HCT116 (cell line): ENCODE results near the gene FUT9. TPM values are rescaled to one million over a fixed set of nuclear protein-coding genes. Genes with fewer than 3 reads are reported as not detected.

Source experiments
- ATAC-seq: fragments of 200-7000 bp; cut with Tn5 transposase; 2 replicates; pipeline ENCODE4 v1.9.1; 2020; ENCODE audit warnings: mild to moderate bottlenecking, moderate library complexity
- BruUV-seq: library from RNA; stranded (reverse); fragments of 400-500 nt; replicated peaks from 2 replicates; lab custom pipeline; 2021; lab: Mats Ljungman, UMichigan
- CTCF ChIA-PET: fragments of 300-600 bp; sonication (Branson Sonifier 250); formaldehyde crosslinking; loops from one replicate; lab custom pipeline; 2021; ENCODE audit warnings: antibody characterized with exemption; lab: Charles Lee
- POLR2A ChIA-PET: fragments of 300-600, 350-600 bp; sonication (Branson Sonifier 250); formaldehyde crosslinking; loops from one replicate; lab custom pipeline; 2021; ENCODE audit warnings: antibody characterized with exemption; lab: Charles Lee
- RAD21 ChIA-PET, 2 experiments: fragments of 300-600 bp; sonication (Branson Sonifier 250); formaldehyde crosslinking; loops; one replicate each; lab custom pipeline; 2023; ENCODE audit warnings: low total read pairs in 2 of 2; ENCODE audit not compliant: uncharacterized antibody in 2 of 2, unreplicated experiment in 2 of 2, low non-redundant PET in 1 of 2; lab: Charles Lee
- DNase-seq: peaks from one replicate; pipeline ENCODE4 v3.0.0-alpha.2; 2010; ENCODE audit warnings: low read depth, low spot score
- H2AFZ ChIP-seq: fragments of 200-600 bp; shearing (Covaris generic), sonication (generic); 2 replicates; pipeline ENCODE4 v1.6.1; 2017; ENCODE audit warnings: low read depth, mixed run types, mixed read lengths, antibody characterized with exemption, low read length; ENCODE audit not compliant: poor library complexity, severe bottlenecking
- H3K27ac ChIP-seq: 2 replicates; pipeline ENCODE4 v1.5.1; 2012; ENCODE audit warnings: low read depth, low read length
- H3K27me3 ChIP-seq: fragments of 200-600 bp; sonication (generic); 2 replicates; pipeline ENCODE4 v1.6.1; 2016; ENCODE audit warnings: mixed run types, low read length, mixed read lengths; ENCODE audit not compliant: insufficient read depth
- H3K36me3 ChIP-seq, 2 experiments: fragments of 200-500 bp in 1 of 2; fragments of 200-600 bp in 1 of 2; sonication (Bioruptor generic) in 1 of 2; sonication (generic) in 1 of 2; 2 replicates each; pipeline versions ENCODE4 v1.5.1 to v1.6.1; 2014 to 2016; ENCODE audit warnings: low read length in 2 of 2, inconsistent platforms in 1 of 2, mixed read lengths in 1 of 2, mixed run types in 1 of 2; ENCODE audit not compliant: insufficient read depth in 2 of 2, control insufficient read depth in 1 of 2
- H3K4me1 ChIP-seq, 2 experiments: fragments of 200-600 bp in 1 of 2; sonication (generic) in 1 of 2; 2 replicates each; pipeline versions ENCODE4 v1.5.1 to v1.6.1; 2012 to 2017; ENCODE audit warnings: low read length in 2 of 2, inconsistent platforms in 1 of 2, mild to moderate bottlenecking in 1 of 2, mixed read lengths in 1 of 2, mixed run types in 1 of 2, moderate library complexity in 1 of 2; ENCODE audit not compliant: insufficient read depth in 2 of 2, control insufficient read depth in 1 of 2
- H3K4me2 ChIP-seq: fragments of 200-600 bp; sonication (generic); 2 replicates; pipeline ENCODE4 v1.6.1; 2017; ENCODE audit warnings: mixed run types, low read length, mixed read lengths
- H3K4me3 ChIP-seq, 2 experiments: fragments of 200-600 bp in 1 of 2; sonication (generic) in 1 of 2; replicated peaks in 1 of 2; 2 replicates each; pipeline ENCODE4 v1.5.1; 2011 to 2016; ENCODE audit warnings: low read length in 2 of 2, control low read depth in 1 of 2, low read depth in 1 of 2, mild to moderate bottlenecking in 1 of 2, mixed read lengths in 1 of 2, mixed run types in 1 of 2
- H3K79me2 ChIP-seq: fragments of 200-600 bp; sonication (generic); 2 replicates; pipeline ENCODE4 v1.6.1; 2017; ENCODE audit warnings: mild to moderate bottlenecking, mixed run types, low read length, moderate library complexity, mixed read lengths; ENCODE audit not compliant: insufficient read depth
- H3K9ac ChIP-seq: fragments of 200-600 bp; sonication (generic); 2 replicates; pipeline ENCODE4 v1.6.1; 2016; ENCODE audit warnings: low read length, mixed read lengths
- H3K9me2 ChIP-seq: fragments of 200-600 bp; sonication (generic), shearing (Covaris generic); 2 replicates; pipeline ENCODE4 v1.6.1; 2017; ENCODE audit warnings: mixed run types, mild to moderate bottlenecking, moderate library complexity; ENCODE audit not compliant: insufficient read depth
- H3K9me3 ChIP-seq, 2 experiments: fragments of 200-500 bp in 1 of 2; fragments of 200-600 bp in 1 of 2; sonication (Bioruptor generic) in 1 of 2; sonication (generic) in 1 of 2; 2 replicates each; pipeline ENCODE4 v1.6.1; 2014 to 2017; ENCODE audit warnings: low read length in 2 of 2, mixed read lengths in 2 of 2, inconsistent platforms in 1 of 2, low read depth in 1 of 2, mild to moderate bottlenecking in 1 of 2, mixed run types in 1 of 2, moderate library complexity in 1 of 2; ENCODE audit not compliant: control insufficient read depth in 1 of 2, insufficient read depth in 1 of 2
- H4K20me1 ChIP-seq: fragments of 200-600 bp; sonication (generic), shearing (Covaris generic); 2 replicates; pipeline ENCODE4 v1.6.1; 2017; ENCODE audit warnings: mixed run types, mild to moderate bottlenecking, moderate library complexity; ENCODE audit not compliant: insufficient read depth
- ATF3 ChIP-seq: IDR thresholded peaks from 2 replicates; pipeline ENCODE4 v1.6.1; 2012
- CBX3 ChIP-seq: IDR thresholded peaks from 2 replicates; pipeline ENCODE4 v1.6.1; 2012; ENCODE audit warnings: low read depth
- CEBPB ChIP-seq: IDR thresholded peaks from 2 replicates; pipeline ENCODE4 v1.6.1; 2012; ENCODE audit warnings: low read depth
- ELF1 ChIP-seq: IDR thresholded peaks from 2 replicates; pipeline ENCODE4 v1.6.1; 2012; ENCODE audit warnings: low read depth, borderline replicate concordance
- EZH2 ChIP-seq: fragments of 200-600 bp; sonication (generic); IDR thresholded peaks from 2 replicates; pipeline ENCODE4 v1.6.1; 2017; ENCODE audit warnings: antibody characterized with exemption, mixed run types
- EZH2phosphoT487 ChIP-seq: fragments of 200-600 bp; IDR thresholded peaks from 2 replicates; pipeline ENCODE4 v1.6.1; 2018; ENCODE audit warnings: antibody characterized with exemption, borderline replicate concordance
- JUND ChIP-seq: IDR thresholded peaks from 2 replicates; pipeline ENCODE4 v1.6.1; 2012
- MAX ChIP-seq: IDR thresholded peaks from 2 replicates; pipeline ENCODE4 v1.6.1; 2012
- POLR2AphosphoS5 ChIP-seq: IDR thresholded peaks from 2 replicates; pipeline ENCODE4 v1.6.1; 2011; ENCODE audit warnings: mild to moderate bottlenecking, low read depth, low read length, moderate library complexity
- RAD21 ChIP-seq: IDR thresholded peaks from 2 replicates; pipeline ENCODE4 v1.6.1; 2012; ENCODE audit warnings: low read depth, mild to moderate bottlenecking
- REST ChIP-seq: IDR thresholded peaks from 2 replicates; pipeline ENCODE4 v1.6.1; 2012; ENCODE audit warnings: low read depth
- SIN3A ChIP-seq: IDR thresholded peaks from 2 replicates; pipeline ENCODE4 v1.6.1; 2012; ENCODE audit warnings: low read depth
- SP1 ChIP-seq: IDR thresholded peaks from 2 replicates; pipeline ENCODE4 v1.6.1; 2012; ENCODE audit warnings: low read depth
- SRF ChIP-seq: IDR thresholded peaks from 2 replicates; pipeline ENCODE4 v1.6.1; 2012; ENCODE audit warnings: low read depth
- TCF7L2 ChIP-seq: IDR thresholded peaks from 2 replicates; pipeline ENCODE4 v1.7.0; 2011; ENCODE audit warnings: borderline replicate concordance, inconsistent platforms; ENCODE audit not compliant: insufficient read depth, insufficient read length; ENCODE audit errors: extremely low read depth
- ZFX ChIP-seq: fragments of 450-650 bp; IDR thresholded peaks from 2 replicates; pipeline ENCODE4 v1.6.1; 2017
- ZNF274 ChIP-seq: fragments of 200-500 bp; sonication (Bioruptor generic); IDR thresholded peaks from 2 replicates; pipeline ENCODE4 v1.6.1; 2014; ENCODE audit warnings: mild to moderate bottlenecking, low read depth, low read length, inconsistent platforms
- intact Hi-C: fragments of 100-400 bp; cut with micrococcal nuclease; formaldehyde crosslinking; loops from 2 replicates; pipeline ENCODE4 v1.10.0; 2022
- total RNA-seq: library from RNA; stranded (reverse); gene quantifications from one replicate; pipeline ENCODE4 v1.2.1, GENCODE V29; 2021; ENCODE audit not compliant: unreplicated experiment

The FUT9 gene
- total RNA-seq, 1 experiment from 2014 or later = not detected

DNA sequence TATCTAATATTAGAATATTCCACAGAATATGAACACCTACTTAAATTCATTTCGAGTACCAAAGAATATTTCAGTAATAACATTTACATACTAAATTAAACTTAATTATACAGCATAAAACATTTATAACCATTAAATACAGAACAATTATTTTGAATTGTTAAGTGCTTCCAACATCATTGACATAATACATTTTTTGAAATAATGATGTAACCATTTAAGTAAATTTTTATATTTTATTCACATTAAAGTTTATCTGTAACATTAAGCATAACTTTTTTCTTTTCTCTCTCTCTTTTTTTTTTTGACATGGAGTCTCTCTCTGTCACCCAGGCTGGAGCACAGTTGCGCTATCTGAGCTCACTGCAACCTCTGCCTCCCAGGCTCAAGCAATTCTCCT, 44.5 kb downstream of the FUT9 start:
- H2AFZ ChIP-seq = no peak overlapping the region
- H3K36me3 ChIP-seq = no peaks in the 10 kb centered on the region
- ChIA-PET CTCF (no interaction called here), POLR2A (no interaction called here), RAD21 (no interaction called here)
- H3K27ac ChIP-seq = no peak overlapping the region
- TF ChIP-seq SIN3A (no peak), SP1 (no peak), JUND (no peak), POLR2AphosphoS5 (no peak), RAD21 (no peak), MAX (no peak), CBX3 (no peak), EZH2 (no peak), ELF1 (no peak), ZFX (no peak), ZNF274 (no peak), EZH2phosphoT487 (no peak)
- H3K4me1 ChIP-seq = no peaks in the 10 kb centered on the region
- DNase-seq (no peak), ATAC-seq (no peak)
- H3K79me2 ChIP-seq = no peaks in the 10 kb centered on the region
- no peaks in the 10 kb centered on the region for H3K9me3 ChIP-seq
- no peak overlapping the region for H3K9ac ChIP-seq
- H3K27me3 ChIP-seq = no peaks in the 10 kb centered on the region
- no TSS peak for BruUV-seq
- intact Hi-C loops = no loop called here
- no peak overlapping the region for H3K4me2 ChIP-seq
- no peak overlapping the region for H3K4me3 ChIP-seq
- no peaks in the 10 kb centered on the region for H3K9me2 ChIP-seq
- no peaks in the 10 kb centered on the region for H4K20me1 ChIP-seq

GRCh38 chr6:96065213-96065612, 49.4 kb downstream of the FUT9 start:
- Histone ChIP-seq H3K36me3 (no peaks in the 10 kb centered on the region), H2AFZ (no peak overlapping the region), H3K27me3 (no peaks in the 10 kb centered on the region), H3K9ac (no peak overlapping the region), H3K9me2 (no peaks in the 10 kb centered on the region), H3K4me3 (no peak overlapping the region), H3K4me1 (no peaks in the 10 kb centered on the region), H3K79me2 (no peaks in the 10 kb centered on the region), H3K9me3 (no peaks in the 10 kb centered on the region), H4K20me1 (no peaks in the 10 kb centered on the region), H3K27ac (no peak overlapping the region), H3K4me2 (no peak overlapping the region)
- ChIA-PET CTCF (no interaction called here), POLR2A (no interaction called here), RAD21 (no interaction called here)
- ATAC-seq (no peak), DNase-seq (no peak)
- intact Hi-C loops = no loop called here
- no TSS peak for BruUV-seq
- TF ChIP-seq EZH2phosphoT487 = no peak
- no peak for TF ChIP-seq ZFX
- no peak for TF ChIP-seq POLR2AphosphoS5
- TF ChIP-seq JUND = no peak
- no peak for TF ChIP-seq REST
- no peak for TF ChIP-seq TCF7L2
- TF ChIP-seq SRF = no peak
- no peak for TF ChIP-seq ZNF274
- TF ChIP-seq MAX = no peak
- no peak for TF ChIP-seq ATF3
- no peak for TF ChIP-seq CEBPB
